HG02973 (cell line): Measurements from ENCODE around the gene LYPD8.

ENCODE experiments used
- ATAC-seq: cut with Tn5 transposase; IDR thresholded peaks from one replicate; pipeline ENCODE4 v1.9.1; 2021; ENCODE audit warnings: moderate library complexity; ENCODE audit not compliant: unreplicated experiment

The LYPD8 gene

DNA sequence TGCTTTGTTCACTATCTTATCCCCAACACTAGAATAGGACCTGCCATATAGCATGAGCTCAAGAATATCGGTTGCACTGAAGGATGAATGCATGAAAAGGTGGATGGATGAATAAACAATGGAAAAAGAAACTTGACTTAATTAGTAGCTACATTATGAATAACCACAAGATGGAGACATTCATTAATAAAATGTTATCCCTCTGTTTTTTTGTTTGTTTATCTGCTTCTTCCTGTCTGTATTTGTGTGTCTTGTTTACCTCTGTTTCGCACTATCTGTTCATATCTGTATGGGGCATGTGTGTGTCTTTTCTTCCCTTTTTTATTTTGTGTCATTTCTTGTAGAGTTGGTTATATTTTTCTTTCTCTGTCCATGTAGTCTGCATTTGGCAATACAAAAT, 51.9 kb downstream of the LYPD8 start:
- ATAC-seq, result no peak

DNA sequence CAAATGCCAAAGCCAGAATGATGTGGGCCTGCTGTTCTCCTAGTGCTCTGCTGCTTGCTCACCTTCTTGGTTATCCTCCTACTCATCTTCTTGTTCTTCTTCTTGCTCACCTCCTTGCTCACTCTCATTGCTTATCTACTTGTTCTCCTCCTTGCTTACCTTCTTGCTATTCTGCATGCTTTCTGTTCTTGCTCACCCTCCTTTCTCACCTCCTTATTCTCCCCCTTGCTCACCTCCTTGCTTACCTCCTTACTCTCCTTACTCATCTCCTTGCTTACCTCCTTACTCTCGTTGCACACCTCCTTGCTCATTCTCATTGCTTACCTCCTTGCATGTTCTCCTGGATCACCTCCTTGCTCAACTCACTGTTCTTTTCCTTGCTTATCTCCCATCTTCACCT, 52.8 kb downstream of the LYPD8 start, which contains the start of gene OR14I1:
TSS of gene OR14I1 (minus strand) at position 53 of the 400 bp plus-strand sequence.
- ATAC-seq, result no peak

DNA sequence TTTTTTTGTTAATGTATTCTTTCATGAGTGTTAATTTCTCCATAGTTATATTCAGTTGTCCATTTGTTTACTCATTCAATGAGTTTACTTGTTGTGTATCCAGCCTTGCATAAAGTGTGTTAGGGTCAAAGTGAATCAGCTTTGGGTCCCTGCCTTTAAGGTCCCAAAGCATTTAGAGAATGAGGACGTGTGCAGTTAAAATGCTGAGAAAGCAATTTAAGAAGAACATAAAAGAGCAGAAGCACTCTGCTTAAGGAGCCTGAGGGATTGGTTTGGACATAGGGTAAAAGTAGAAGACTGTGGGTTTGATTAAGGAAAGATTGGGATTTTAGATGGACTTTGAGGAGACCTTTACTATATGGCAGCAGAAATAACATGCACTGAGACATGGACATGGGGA, 56.5 kb downstream of the LYPD8 start:
- ATAC-seq, result no peak

DNA sequence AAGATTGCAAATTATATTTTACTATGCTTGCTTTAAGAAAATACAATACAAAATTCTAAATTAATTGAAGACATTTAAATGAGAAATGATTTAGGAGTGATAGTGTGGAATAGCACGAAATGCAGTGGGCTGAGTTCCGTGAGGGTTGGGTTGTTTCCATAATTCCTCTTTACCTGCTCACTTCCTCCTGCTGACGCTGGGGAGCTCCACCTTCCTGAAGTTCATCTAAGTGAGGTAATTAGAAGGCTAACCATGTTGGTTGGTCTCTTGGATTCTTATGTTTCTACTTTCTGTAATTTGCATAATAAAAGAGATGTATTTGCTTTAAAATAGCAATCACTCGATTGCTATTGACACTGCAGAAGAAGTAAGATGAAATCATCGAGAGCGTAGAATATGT, 57.7 kb downstream of the LYPD8 start:
- no peak for ATAC-seq

DNA sequence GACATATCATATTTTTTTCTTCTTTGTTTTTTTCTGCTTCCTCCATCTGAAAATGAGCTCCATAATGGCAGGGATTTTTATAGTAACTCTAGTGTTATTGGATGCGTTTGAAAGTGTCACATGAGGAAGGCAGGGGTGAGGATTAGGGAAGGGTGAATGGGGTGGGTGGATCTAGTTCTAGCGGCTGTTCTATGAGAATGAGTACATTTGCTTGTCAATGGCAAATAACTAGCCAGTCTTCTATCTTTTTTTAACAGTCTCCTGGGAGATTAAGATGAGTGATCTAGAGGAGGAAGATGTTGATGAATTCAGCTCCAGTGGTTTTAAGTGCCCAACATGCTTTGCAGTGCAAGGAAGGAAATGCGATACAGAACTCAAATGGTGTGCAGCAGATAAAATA, 58.8 kb downstream of the LYPD8 start:
- ATAC-seq, result no peak

DNA sequence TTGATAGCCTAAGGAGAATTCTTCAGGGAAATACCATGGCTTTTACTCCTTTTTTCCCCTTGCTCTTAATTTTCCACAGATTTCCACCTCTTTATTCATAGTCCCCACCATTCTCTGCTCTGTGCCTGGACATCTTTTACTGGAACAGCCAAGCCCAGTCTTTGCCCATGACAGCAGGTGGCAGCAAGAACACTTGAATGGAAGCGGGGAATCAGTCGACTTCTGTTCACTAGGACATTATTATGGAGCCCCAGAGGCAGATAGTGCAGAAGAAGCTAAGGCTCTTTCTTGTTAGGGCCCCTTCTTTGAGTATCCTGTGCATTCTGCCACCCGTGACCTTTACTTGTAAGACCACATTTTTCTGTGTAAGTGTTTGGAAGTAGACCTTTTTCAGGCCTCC, 59.3 kb downstream of the LYPD8 start:
- no peak for ATAC-seq

DNA sequence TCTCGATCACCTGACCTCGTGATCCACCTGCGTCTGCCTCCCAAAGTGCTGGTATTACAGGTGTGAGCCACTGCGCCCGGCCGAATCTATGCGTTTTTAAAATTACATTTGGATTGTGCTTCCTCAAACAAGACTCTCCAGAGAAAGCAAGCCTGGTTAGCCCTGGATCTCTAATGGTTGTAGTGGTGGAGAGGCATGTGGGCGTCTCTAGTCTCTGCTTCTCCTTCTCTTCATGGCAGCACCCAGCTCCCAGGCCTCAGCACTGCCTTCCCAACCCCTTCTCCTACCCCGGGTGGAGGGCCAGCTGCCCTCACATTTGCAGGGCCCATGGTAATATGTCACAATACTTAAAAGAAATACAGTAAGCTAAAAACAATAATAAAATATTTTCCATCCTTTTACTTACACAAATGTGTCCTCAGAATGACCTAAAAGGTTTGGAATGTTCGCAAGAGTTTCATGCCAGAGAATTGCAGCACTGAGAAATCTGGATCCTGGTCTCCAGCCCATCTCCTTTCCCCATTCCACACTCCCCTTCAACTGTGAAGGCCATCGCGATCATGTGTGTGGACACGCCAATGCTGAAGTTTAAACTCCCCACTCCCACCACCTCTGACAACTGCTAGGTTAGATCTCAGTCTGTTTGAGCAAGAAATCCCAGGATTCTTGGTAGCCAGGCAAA, 60.0 kb downstream of the LYPD8 start:
- no peak for ATAC-seq

DNA sequence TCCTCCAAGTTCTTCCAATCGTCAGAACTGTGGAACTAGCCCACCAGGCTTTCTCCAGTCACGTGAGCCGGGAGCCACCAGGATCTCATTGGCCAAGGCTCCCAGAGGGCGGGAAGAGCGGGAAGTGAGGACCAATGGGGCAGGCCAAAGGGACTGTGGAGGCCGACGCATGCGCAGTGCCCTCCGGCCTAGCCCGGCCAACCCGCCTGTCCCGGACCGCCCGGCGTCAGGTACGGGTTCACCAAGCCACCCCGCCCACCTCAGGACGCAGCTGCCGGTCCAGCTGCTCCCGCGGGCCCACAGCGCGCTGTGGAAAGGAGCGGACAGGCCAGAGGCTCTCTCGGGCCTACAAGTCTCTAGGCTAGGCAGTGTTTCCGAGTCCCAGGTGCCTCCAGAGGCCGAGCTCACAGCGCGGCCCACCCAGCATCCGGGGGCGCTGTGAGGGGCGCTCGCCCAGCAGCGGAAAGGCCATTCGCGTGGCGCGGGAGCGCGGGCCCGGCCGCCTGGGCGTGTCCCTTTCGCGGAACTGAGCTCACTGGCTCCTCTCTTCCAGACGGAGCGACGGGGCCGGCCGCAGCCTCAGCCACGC, 63.9 kb downstream of the LYPD8 start:
- no peak for ATAC-seq
